HL-60 (cell line): ENCODE measurements around the gene CABP7.

Source experiments
- DNase-seq, 2 experiments: peaks; one replicate each; pipeline ENCODE4 v3.0.0-alpha.2; 2010 to 2020; ENCODE audit warnings: low read depth in 1 of 2, low spot score in 1 of 2
- H3K27ac ChIP-seq: fragments of 250-450 bp; sonication (Bioruptor Pico); replicated peaks from 2 replicates; pipeline ENCODE4 v1.5.1; 2020; ENCODE audit warnings: mild to moderate bottlenecking, moderate library complexity
- H3K27me3 ChIP-seq: fragments of 250-450 bp; sonication (Bioruptor Pico); 2 replicates; pipeline ENCODE4 v1.5.1; 2021; ENCODE audit warnings: mild to moderate bottlenecking, moderate library complexity; ENCODE audit not compliant: insufficient read depth, poor library complexity, severe bottlenecking
- H3K4me3 ChIP-seq: replicated peaks from 2 replicates; pipeline ENCODE4 v1.5.1; 2011; ENCODE audit warnings: mild to moderate bottlenecking, control low read depth, low read length; ENCODE audit not compliant: insufficient read depth
- CTCF ChIP-seq: IDR thresholded peaks from one replicate; pipeline ENCODE4 v1.5.1; 2011; ENCODE audit warnings: low read length, control low read depth, inconsistent platforms; ENCODE audit not compliant: insufficient read depth
- GABPA ChIP-seq: IDR thresholded peaks from 2 replicates; pipeline ENCODE4 v1.6.1; 2012; ENCODE audit warnings: low read depth
- POLR2AphosphoS5 ChIP-seq: IDR thresholded peaks from 2 replicates; pipeline ENCODE4 v1.6.1; 2012; ENCODE audit warnings: low read depth
- REST ChIP-seq: IDR thresholded peaks from 2 replicates; pipeline ENCODE4 v1.6.1; 2012; ENCODE audit warnings: low read depth; ENCODE audit not compliant: insufficient replicate concordance
- SPI1 ChIP-seq: IDR thresholded peaks from 2 replicates; pipeline ENCODE4 v1.6.1; 2012; ENCODE audit warnings: low read depth, mild to moderate bottlenecking, borderline replicate concordance

The CABP7 gene

GRCh38 chr22:29722587-29722986 is 2.8 kb downstream of the CABP7 start:
- TF ChIP-seq POLR2AphosphoS5 (no peak), GABPA (no peak)
- Histone ChIP-seq H3K27me3 (peaks cover 36% of the 10 kb centered on the region), H3K4me3 (no peak overlapping the region), H3K27ac (no peak overlapping the region)
- DNase-seq: no peak

- Histone ChIP-seq H3K27me3 (peaks cover 31% of the 10 kb centered on the region), H3K4me3 (no peak overlapping the region), H3K27ac (no peak overlapping the region)
- TF ChIP-seq SPI1 (no peak), REST (no peak), POLR2AphosphoS5 (no peak), GABPA (no peak), CTCF (no peak)
- DNase-seq: no peak
Measured at GRCh38 chr22:29723766-29724165, 4.0 kb downstream of the CABP7 start.

- TF ChIP-seq GABPA: no peak
- TF ChIP-seq POLR2AphosphoS5: no peak
- TF ChIP-seq CTCF: no peak
- no peak for TF ChIP-seq SPI1
- no peak for TF ChIP-seq REST
- no peak overlapping the region for H3K4me3 ChIP-seq
- DNase-seq: no peak
- H3K27me3 ChIP-seq: peaks cover 22% of the 10 kb centered on the region
- H3K27ac ChIP-seq: no peak overlapping the region
Measured at GRCh38 chr22:29724843-29725242, 5.0 kb downstream of the CABP7 start.

GRCh38 chr22:29726106-29726505 is 6.3 kb downstream of the CABP7 start:
- Histone ChIP-seq H3K27ac (no peak overlapping the region), H3K4me3 (no peak overlapping the region), H3K27me3 (peaks cover 19% of the 10 kb centered on the region)
- no peak for DNase-seq
- TF ChIP-seq GABPA (no peak), CTCF (no peak), POLR2AphosphoS5 (no peak), REST (no peak), SPI1 (no peak)
